ENCODE data around the gene EPHB3.

DNA sequence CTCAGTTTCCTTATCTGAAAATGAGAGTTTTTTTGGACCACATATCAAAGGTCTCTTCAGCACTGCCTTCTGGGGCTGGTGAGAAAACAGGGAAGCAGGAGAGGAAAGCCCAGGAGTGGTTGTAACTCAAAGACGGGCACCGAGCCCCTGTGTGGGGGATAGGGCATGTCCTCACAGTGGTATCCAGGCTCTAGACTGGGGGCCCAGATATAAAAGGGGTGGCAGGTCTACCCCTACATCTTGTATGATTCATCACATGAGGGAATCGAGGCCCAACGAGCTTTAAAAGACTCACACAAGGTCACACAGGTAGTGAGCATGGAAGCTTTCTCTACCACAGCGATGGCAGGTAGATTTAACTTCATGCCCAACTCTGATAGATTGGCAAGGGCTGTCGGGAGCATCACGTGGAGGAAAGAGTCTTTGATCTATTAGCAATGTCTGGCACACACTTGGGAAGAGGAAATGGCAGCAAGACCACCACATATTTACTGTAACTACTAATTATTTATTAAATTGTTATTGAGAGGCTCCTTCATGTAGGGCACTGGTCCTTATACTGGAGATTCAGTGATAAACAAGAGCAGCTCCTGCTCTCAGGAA is 4.1 kb upstream of the EPHB3 start:
- no peak for TF ChIP-seq POLR2A (IDR thresholded peaks at IDR 0.05; ENCODE audit: extremely low read depth, insufficient read length)
- TF ChIP-seq, protein P1, sequence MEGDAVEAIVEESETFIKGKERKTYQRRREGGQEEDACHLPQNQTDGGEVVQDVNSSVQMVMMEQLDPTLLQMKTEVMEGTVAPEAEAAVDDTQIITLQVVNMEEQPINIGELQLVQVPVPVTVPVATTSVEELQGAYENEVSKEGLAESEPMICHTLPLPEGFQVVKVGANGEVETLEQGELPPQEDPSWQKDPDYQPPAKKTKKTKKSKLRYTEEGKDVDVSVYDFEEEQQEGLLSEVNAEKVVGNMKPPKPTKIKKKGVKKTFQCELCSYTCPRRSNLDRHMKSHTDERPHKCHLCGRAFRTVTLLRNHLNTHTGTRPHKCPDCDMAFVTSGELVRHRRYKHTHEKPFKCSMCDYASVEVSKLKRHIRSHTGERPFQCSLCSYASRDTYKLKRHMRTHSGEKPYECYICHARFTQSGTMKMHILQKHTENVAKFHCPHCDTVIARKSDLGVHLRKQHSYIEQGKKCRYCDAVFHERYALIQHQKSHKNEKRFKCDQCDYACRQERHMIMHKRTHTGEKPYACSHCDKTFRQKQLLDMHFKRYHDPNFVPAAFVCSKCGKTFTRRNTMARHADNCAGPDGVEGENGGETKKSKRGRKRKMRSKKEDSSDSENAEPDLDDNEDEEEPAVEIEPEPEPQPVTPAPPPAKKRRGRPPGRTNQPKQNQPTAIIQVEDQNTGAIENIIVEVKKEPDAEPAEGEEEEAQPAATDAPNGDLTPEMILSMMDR (IDR thresholded peaks at IDR 0.05; ENCODE audit: low read depth, low read length) = no peak
- TF ChIP-seq MYC (IDR thresholded peaks at IDR 0.05; ENCODE audit: low read depth, low read length) = no peak
- TF ChIP-seq, protein P2, sequence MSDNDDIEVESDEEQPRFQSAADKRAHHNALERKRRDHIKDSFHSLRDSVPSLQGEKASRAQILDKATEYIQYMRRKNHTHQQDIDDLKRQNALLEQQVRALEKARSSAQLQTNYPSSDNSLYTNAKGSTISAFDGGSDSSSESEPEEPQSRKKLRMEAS (IDR thresholded peaks at IDR 0.05; ENCODE audit: low read depth, low read length) = no peak

Data from NB4 (cell line).